Large intestine (tissue), 3 donors: ENCODE data around the gene KRTAP12-4. TPM values are rescaled to one million over a fixed set of nuclear protein-coding genes. Genes with fewer than 3 reads are reported as not detected.
"Not testable (repeated sequence)": the region's sequence is repeated elsewhere in the genome, so short reads cannot be mapped to it uniquely, and the experiment has no call there.

Experiments
- DNase-seq, 2 donors: peaks; one replicate each; pipeline versions ENCODE4 v3.0.0 to v3.0.0-alpha.2; 2013
- H3K27ac ChIP-seq: one replicate; pipeline ENCODE4 v1.5.1; 2013; ENCODE audit warnings: low read length
- H3K27me3 ChIP-seq: 2 replicates; pipeline ENCODE4 v1.6.1; 2013; ENCODE audit warnings: low read length; ENCODE audit not compliant: control insufficient read depth, insufficient read depth
- H3K36me3 ChIP-seq: 2 replicates; pipeline ENCODE4 v1.6.1; 2013; ENCODE audit warnings: low read length; ENCODE audit not compliant: control insufficient read depth, insufficient read depth
- H3K4me1 ChIP-seq: one replicate; pipeline ENCODE4 v1.6.1; 2013; ENCODE audit warnings: low read length; ENCODE audit not compliant: control insufficient read depth, insufficient read depth
- H3K4me3 ChIP-seq: one replicate; pipeline ENCODE4 v1.5.1; 2013; ENCODE audit warnings: low read length
- H3K9me3 ChIP-seq: one replicate; pipeline ENCODE4 v1.6.1; 2013; ENCODE audit warnings: mild to moderate bottlenecking, low read depth, low read length, moderate library complexity; ENCODE audit not compliant: control insufficient read depth
- WGBS: methylation state at CpG from one replicate; pipeline ENCODE4 v1.1.5; 2013; ENCODE audit warnings: low lambda C conversion rate; ENCODE audit not compliant: insufficient coverage; 5-methylcytosine and 5-hydroxymethylcytosine counted together
- polyA plus RNA-seq: library from polyadenylated mRNA; unstranded; fragments of 120-200 nt; gene quantifications from one replicate; pipeline ENCODE4 v1.2.1, GENCODE V29; 2013

KRTAP12-4 gene
- polyA plus RNA-seq, 1 donor: not detected

DNA sequence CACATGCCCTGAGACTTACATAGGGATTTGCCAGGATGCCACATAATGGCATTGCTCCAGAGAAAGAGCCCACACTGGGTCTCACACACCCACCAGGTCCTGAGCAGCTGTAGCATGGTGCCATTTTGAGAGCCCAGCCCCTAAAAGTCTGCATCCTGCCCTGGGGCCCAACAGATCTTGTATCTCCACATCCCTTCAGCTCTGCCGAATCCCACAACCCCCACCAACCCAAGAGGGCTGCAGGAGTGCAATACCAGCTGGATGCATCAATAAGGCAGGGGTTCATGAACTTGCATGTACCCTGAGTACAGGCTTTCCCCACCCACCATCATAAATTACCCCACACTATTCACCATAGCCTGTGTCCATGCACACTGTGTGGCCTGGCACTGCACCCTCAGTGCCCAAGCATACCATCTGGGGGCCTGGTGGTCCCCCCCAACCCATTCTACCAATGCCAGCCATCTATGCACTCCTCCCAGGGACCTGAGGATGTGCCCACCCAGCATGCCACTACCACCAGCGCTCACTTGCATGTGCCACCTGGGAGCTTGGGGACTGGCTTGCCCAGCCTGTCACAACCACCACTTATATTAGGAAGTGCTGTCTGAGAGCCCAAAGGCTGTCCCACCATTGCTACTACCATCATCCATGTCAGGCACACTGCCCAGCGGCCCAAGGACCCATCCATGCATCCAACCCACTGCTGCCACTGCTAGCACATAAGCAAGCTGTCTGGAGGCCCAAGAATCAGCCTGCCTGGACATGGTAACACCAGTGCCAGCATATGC lies 16.4 kb upstream of the KRTAP12-4 start:
- no peak overlapping the region for H3K27ac ChIP-seq
- H3K36me3 ChIP-seq: no peaks in the 10 kb centered on the region
- no peaks in the 10 kb centered on the region for H3K27me3 ChIP-seq
- no CpG with 5 or more reads among the region's 3 CpGs for WGBS
- H3K9me3 ChIP-seq: peaks cover 9% of the 10 kb centered on the region
- H3K4me3 ChIP-seq: no peak overlapping the region
- DNase-seq: no peak
- no peaks in the 10 kb centered on the region for H3K4me1 ChIP-seq

DNA sequence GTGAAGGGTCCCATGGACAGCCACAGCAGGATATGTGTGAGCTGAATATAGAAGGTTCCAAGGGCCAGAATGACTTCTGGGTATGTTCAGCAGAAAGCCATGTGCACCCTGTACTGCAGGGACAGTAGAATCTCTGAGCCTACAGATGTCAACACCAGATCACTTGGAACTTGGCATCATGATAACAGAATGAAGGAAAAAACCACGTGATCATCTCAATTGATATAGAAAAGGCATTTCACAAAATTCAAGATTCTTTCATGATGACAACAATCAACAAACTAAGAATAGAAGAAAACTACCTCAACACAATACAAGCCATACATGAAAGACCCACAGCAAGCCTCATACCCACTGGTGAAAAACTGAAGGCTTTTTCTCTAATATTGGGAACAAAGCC lies 13.2 kb upstream of the KRTAP12-4 start:
- no peak for DNase-seq
- Histone ChIP-seq H3K4me1 (no peaks in the 10 kb centered on the region), H3K4me3 (no peak overlapping the region), H3K27ac (no peak overlapping the region), H3K36me3 (no peaks in the 10 kb centered on the region), H3K9me3 (peaks cover 9% of the 10 kb centered on the region), H3K27me3 (no peaks in the 10 kb centered on the region)
- whole genome bisulfite sequencing: no CpG with 5 or more reads among the region's 1 CpG

DNA sequence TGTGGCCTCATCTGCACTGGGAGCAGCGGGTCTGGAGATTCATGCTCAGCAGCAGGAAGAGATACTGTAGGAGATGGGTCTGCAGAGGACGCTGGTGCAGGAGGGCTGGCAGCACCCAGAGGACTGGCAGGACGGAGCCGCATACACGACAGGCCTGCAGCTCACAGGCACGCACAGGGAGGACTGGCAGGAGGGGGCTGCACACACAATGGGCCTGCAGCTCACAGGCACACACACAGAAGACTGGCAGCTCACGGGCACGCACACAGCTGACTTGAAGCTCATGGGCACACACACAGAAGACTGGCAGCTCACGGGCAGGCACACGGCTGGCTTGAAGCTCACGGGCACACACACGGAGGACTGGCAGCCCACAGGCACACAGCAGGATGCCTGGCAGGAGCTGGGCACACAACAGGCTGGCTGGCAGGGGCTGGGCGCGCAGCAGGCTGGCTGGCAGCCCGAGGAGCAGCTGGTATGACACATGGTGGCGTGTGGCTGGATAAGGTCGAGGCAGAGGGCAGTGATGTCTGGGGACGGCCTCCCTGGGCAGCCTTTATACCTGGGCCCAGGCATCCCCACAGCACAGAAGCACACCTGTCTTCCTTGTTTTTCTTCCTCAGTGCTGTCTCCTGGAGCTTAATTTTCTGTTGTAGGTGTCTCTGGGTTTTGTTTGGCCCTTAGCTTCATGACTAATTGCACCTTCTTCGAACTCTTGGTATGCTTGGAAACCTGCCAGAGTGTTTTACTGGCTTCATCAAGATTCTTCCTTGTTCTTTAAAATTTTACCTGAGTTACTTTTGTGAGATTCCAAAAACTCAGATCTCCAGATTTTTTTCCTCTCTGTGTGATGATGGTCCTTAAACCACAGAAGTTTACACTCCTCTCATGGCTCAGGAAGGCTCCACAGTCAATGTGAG lies 12.2 kb upstream of the KRTAP12-4 start, which contains the start of gene KRTAP12-2:
Gene KRTAP12-2 (minus strand): TSS at position 527 of the 920 bp plus-strand sequence. CDS start 41 bp downstream, at position 486.
- Histone ChIP-seq H3K9me3 (peaks cover 9% of the 10 kb centered on the region), H3K4me1 (no peaks in the 10 kb centered on the region), H3K36me3 (no peaks in the 10 kb centered on the region), H3K27me3 (no peaks in the 10 kb centered on the region), H3K27ac (no peak within 1 kb of the TSS), H3K4me3 (no peak within 1 kb of the TSS)
- WGBS: 83% methylated on average over 1 of the region's 19 CpGs
- no peak for DNase-seq

DNA sequence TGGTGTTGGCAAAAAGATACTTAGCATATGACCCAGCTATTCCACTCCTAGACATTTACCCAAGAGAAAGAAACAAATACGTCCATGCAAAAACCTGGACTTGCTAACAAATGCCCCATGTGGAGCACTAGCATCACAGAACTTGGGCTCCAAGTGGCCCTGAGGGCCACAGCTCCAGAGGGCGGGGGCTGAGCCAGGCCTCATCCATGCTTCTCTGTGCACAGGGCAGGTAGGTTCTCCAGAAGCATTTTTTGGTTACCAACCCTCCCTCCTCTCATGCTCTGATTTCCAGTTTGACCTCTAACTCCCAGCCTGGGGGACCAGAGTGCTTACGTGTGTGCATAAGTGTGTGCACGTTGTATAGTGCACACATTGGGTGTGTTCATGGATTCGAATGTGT lies 10.2 kb upstream of the KRTAP12-4 start:
- Histone ChIP-seq H3K27me3 (peaks cover 2% of the 10 kb centered on the region), H3K27ac (no peak overlapping the region), H3K4me3 (no peak overlapping the region), H3K4me1 (no peaks in the 10 kb centered on the region), H3K36me3 (no peaks in the 10 kb centered on the region), H3K9me3 (no peaks in the 10 kb centered on the region)
- DNase-seq: no peak
- no CpG with 5 or more reads among the region's 5 CpGs for WGBS

DNA sequence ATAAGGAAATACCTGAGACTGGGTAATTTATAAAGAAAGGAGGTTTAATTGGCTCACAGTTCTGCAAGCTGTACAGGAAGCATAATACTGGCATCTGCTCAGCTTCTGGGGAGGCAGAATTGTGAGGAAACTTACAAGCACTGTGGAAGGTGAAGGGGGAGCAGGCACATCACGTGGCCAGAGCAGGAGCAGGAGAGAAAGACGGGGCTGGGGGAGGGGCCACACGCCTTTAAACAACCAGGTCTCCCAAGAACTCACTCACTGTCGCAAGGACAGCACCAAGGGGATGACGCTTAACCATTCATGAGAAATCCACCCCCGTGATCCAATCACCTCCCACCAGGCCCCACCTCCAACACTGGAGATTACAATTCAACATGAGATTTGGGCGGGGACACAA lies 7.1 kb upstream of the KRTAP12-4 start:
- WGBS: 59% methylated on average over 3 of the region's 7 CpGs
- H3K4me1 ChIP-seq, H3K9me3 ChIP-seq, DNase-seq, H3K36me3 ChIP-seq, H3K27me3 ChIP-seq, H3K27ac ChIP-seq, H3K4me3 ChIP-seq: not testable (repeated sequence)

DNA sequence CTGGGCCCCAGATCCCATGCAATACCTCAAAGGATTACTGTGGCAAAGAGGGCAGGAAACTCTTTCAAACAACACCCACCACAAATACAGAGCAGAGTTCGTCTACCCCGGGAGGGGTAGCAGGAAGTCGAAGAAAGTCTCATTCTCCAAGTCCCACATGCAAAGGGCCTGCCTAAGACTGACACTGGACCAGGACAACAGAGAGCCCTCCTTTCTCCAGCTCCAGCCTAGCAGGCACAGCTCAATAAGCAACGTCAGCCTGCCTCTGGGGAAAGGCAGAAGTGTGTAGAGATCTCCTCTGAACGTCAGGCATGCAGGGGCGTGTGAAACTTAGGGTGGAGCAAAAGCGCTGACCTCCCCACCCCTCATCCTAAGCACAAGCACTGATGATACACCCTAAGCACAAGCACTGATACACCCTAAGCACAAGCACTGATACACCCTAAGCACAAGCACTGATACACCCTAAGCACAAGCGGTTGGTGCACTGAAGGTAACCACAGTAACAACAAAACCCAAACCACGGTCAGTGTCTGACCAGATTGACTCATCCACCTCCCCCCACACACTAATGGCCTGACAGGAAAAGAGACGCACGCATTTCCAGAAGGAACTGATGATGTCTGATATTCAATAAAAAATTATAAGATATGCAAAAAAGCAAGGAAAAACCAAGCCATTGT lies 4.6 kb upstream of the KRTAP12-4 start:
- no CpG with 5 or more reads among the region's 11 CpGs for WGBS
- Histone ChIP-seq H3K4me1 (no peaks in the 10 kb centered on the region), H3K9me3 (peaks cover 3% of the 10 kb centered on the region), H3K27ac (no peak overlapping the region), H3K4me3 (no peak overlapping the region), H3K27me3 (peaks cover 2% of the 10 kb centered on the region), H3K36me3 (no peaks in the 10 kb centered on the region)
- DNase-seq: no peak

DNA sequence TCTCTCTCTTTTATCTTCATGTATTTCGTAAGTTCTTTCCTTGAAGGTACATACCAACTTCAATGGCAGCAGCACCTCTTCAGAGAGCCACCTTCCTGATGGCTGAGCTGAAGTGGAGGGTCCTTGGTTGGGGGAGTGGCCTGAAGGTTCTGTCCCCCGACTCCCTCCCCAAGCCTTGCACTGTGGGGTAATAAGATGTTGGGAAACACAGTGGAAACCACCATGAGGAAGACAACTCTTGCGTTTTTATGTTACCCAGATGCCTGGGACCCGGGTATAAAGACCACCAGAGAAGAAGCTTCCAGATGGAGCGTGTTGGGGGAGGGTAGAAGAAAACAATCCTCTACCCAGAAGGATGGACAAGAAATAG lies 4.1 kb upstream of the KRTAP12-4 start:
- no peak overlapping the region for H3K4me3 ChIP-seq
- no CpG with 5 or more reads among the region's 5 CpGs for WGBS
- peaks cover 3% of the 10 kb centered on the region for H3K9me3 ChIP-seq
- H3K36me3 ChIP-seq: no peaks in the 10 kb centered on the region
- DNase-seq: no peak
- H3K27ac ChIP-seq: no peak overlapping the region
- H3K27me3 ChIP-seq: peaks cover 2% of the 10 kb centered on the region
- H3K4me1 ChIP-seq: no peaks in the 10 kb centered on the region

DNA sequence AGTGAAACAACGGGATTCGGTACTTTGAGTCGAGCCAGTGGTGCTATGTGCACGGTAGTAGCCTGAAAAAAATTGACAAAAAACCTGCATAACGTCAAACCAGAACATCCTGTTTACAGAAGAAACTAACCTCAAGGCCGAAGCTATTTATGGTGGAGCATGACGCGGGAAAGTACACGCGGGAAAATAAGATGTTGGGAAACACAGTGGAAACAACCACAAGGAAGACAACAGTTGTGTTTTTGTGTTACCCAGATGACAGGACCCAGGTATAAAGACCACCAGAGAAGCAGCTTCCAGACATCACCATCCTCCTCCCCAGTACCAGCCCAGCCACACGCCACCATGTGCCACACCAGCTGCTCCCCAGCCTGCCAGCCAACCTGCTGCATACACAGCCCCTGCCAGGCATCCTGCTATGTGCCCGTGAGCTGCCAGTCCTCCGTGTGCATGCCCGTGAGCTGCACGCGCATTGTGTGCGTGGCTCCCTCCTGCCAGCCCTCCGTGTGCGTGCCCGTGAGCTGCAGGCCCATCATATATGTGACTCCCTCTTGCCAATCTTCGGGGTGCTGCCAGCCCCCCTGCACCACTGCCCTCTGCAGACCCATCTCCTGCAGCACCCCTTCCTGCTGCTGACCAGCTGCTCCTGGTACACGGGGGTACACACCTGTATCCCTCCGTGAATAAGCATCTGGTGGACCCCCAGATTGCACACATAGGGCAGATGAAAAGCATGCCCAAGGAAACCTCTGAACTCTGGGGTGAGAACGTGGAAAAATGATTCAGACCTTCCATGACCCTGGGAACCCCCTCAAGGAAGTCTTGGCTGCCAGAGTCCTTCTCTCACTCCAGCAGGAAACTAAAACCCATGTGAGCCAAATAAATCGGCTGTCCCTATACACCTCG lies 3.4 kb upstream of the KRTAP12-4 start, which contains the start of gene KRTAP12-3:
Gene KRTAP12-3 (plus strand): TSS at position 298 of the 906 bp plus-strand sequence. CDS start 48 bp downstream, at position 346.
- Histone ChIP-seq H3K4me3 (no peak within 1 kb of the TSS), H3K27me3 (peaks cover 2% of the 10 kb centered on the region), H3K27ac (no peak within 1 kb of the TSS), H3K9me3 (peaks cover 3% of the 10 kb centered on the region), H3K4me1 (no peaks in the 10 kb centered on the region), H3K36me3 (no peaks in the 10 kb centered on the region)
- 30% methylated on average over 2 of the region's 26 CpGs for WGBS
- DNase-seq: no peak

DNA sequence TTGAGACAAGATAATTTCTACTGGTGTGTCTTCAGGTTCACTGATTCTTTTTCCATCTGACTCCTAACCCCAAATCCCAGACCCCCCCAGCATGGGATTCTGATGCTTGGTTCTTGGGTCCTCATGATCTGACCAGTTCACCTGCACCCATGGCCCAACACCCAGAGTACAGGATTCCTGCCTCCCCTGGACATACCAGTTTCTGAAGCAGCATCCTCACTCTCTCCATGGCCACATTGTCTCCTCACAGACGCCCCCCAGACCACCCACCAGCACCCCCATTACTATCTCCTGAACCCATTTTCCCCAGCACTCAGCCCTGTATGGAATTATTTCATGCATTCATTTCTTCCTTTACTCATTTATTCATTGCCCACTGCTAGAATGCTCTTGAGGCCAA lies 2.4 kb upstream of the KRTAP12-4 start:
- DNase-seq: no peak
- H3K27ac ChIP-seq: no peak overlapping the region
- H3K36me3 ChIP-seq: no peaks in the 10 kb centered on the region
- no peaks in the 10 kb centered on the region for H3K4me1 ChIP-seq
- no peak overlapping the region for H3K4me3 ChIP-seq
- H3K9me3 ChIP-seq: peaks cover 3% of the 10 kb centered on the region
- peaks cover 2% of the 10 kb centered on the region for H3K27me3 ChIP-seq
- WGBS: no CpG with 5 or more reads among the region's 1 CpG
